ENCODE data around the gene KNL1.
"Not testable (repeated sequence)": the region's sequence is repeated elsewhere in the genome, so short reads cannot be mapped to it uniquely, and the experiment has no call there.

Gene KNL1

DNA sequence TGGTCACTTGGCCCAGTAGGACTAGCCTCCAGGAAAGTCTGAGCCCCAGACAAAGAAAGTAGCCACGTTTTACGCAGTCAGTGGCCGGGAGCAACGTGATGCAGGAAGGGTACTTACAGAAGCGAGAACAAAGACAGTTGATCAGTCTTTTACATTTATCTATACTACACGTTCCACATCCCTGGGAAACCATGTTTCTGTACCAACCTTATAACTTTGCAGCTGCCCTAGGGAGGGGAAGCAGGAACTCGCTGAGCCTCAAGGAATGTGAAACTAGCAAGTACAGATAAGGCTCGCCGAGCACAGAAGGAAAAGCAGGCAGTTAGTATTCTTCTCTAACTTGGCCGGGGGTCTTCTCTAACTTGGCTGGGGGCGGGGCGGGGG, 3.4 kb upstream of the KNL1 start:
- DNase-seq, result no peak

DNA sequence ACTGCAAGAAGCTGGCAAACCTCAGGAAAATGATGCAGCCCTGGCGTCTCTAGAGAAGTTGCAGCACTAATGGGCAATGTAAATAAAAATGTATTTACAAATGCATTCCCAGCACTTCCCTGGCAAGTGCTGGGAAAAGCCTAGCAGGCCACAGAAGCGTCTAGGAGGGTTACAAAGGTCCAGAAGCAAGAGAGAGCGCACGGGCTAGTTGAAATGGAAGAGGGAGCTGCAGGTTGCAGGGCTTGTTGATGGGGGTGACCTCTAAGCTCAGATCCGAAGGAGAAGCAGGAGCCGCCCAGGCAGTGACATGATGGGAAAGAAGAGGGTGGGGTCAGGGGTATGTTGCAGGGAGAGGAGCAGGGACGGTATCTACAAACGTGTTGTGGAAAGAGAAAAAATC, 2.7 kb upstream of the KNL1 start:
- no peak for DNase-seq

DNA sequence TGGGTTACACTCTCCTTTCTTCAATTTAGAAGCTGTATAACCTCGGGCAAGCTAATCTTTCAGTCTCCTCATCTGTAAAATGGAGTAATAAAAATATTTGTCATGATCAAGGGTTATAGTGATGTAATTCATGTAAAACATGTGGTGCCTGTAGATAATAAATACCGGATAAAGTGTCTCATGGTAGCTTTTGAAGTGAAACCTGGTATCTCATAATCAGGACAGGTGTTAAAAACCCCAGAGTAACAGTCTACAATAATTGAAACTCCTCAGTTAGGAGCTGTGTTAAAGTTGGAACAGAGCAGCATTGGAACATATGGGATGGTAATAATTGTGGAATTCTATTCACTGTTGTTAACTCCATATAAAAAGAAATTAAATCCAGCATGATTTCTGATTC, 884 bp upstream of the KNL1 start:
- DNase-seq, result no peak

DNA sequence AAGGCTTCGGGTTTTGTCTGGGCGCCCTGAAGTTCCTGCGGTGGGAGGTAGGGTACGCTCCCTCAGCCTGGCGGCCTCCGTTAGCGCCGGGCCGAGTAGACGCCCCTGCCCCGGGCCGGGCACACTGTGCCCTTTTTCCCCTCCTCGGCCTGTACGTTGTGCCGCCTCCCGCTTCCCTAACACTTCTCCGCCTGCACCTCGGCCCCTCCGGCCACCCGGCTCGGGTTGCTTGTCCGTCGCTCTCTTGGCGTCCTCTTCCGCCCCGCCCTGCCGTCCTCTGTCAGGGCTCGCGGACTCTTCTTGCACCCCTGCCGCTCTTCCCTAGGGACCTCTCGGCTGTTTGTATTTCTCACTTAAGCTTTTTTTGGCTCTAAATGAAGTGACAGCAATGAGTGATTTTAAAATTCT, 384 bp downstream of the KNL1 start:
- peak; percentile 77 for DNase-seq

DNA sequence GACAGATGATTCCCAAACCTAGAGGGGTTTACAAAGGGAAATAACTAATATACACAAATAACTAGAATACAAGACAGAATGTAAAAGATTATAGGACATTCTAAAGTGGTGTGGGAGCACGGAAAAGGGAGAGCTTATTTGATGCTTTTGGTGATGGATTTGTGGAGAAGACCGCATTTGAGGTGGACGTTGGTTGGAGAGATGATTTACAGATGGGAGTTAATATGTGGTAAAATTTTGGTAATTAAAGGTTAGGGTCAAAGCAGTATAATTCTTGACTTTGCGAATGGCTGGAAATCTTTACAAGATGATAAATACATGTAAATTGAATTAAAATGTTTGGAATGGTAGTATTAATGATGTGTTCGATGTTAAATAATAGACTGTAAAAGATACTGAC, 1.2 kb downstream of the KNL1 start:
- no peak for DNase-seq

DNA sequence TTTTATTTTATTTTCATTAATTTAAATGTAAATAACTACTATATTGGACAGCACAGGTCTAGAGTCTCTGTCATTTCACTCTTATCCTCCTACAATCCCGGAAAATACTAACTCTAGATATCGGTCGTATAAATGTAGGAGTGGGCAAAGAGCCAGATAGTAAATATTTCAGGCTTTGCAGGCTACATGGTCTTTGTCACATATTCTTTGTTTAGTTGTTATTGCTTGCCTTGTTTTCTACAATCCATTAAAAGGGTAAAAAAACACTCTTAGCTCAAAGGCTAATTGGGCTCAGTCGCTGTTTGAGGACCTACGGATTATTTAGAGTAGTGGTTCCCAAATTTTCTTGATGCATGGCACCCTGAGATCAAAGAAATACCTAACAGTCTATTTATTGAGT, 1.7 kb downstream of the KNL1 start:
- no peak for DNase-seq

DNA sequence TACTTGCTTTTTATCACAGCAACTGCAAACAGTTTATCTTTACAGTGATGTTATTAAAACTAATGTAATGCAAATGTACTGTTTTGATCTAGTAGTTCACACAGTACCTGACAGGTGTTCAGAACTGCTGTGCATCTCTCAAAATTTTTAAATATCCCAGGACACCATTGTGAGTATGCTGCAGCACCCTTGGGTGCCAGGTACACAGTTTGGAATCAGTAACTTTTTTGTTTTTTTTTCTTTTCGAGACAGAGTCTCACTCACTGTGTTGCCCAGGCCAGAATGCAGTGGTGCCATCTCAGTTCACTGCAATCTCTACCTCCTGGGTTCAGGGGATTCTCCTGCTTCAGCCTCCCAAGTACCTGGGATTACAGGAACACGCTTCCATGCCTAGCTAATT, 3.0 kb downstream of the KNL1 start:
- DNase-seq, result no peak

DNA sequence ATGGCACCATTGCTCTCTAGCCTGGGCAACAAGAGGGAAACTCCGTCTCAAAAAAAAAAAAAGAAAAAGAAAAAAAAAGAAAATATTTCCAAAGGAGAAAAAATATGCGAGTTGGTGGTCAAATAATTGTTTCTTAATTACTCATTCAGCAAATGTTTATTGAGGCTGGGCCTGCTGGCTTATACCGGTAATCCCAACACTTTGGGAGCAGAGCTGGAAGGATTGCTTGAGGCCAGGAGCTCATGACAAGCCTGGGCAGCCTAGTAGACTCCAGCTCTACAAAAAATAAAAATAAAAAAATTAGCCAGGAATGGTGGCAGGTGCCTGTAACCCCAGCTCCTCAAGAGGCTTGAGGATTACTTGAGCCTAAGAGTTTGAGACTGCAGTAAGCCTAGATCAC, 4.1 kb downstream of the KNL1 start:
- DNase-seq, result no peak

DNA sequence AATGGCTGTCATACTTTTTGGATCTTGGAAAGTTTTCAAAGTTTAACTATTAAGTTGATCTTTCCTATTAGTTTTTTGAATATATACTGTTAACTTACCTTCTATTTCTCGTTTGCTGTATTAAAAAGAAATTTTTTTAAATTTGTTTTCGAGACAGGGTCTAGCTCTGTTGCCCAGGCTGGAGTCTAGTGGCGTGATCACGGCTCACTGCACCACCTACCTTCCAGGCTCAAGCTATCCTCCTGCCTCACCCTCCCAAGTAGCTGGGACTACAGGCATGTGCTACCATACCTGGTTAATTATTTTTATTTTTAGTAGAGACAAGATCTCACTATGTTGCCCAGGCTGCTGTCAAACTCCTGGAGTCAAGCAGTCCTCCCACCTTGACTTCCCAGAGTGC, 4.6 kb downstream of the KNL1 start:
- no peak for DNase-seq

DNA sequence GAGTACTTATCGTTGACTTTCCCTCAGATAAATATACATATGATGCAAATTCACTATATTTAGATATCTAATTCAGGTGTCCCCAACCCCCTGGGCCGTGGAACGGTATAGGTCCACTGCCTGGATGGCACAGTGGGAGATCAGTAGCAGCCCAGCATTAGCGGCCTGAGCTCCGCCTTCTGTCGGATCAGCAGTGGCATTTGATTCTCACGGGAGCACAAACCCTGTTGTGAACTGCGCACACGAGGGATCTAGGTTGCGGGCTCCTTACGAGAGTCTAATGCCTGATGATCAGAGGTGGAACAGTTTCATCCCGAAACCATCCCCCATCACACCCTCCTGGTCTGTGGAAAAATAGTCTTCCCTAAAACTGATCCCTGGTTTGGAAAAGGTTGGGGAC, 6.9 kb downstream of the KNL1 start:
- DNase-seq, result no peak

DNA sequence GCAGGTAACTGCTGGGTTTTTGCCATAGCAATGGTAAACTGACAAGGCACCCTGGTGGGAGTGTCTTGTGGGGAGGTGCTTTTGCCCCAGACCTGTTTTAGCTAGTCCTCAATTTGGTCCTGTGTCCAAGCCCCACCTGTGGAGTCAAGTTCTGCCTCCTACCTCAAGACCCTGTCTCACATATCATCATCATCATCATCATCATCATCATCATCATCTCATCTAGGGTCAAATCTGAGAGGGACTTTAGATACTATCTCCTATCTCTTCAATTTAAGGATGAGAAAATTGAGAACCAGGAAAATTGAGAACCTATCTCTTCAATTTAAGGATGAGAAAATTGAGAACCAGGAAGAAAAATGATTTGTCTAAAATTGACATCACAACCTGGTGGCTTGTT, 9.9 kb downstream of the KNL1 start:
- no peak for DNase-seq

DNA sequence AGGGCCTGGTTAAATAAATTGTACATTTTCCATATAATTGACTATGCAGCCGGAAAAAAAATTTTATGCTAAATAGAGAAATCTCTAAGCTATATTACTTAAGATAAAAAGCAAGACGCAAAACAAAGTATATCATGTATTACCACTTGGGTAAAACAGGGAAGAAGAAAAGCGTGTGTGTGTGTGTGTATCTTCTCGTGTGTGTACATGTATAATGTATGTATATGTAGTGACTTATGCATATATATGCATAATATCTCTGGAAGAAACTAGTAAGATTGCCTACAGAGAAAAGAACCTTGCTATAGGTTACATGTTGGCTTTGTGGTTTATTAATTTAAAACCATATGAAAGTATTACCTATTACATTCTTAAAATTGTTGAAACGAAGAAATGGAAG, 19.0 kb downstream of the KNL1 start:
- DNase-seq, result no peak

DNA sequence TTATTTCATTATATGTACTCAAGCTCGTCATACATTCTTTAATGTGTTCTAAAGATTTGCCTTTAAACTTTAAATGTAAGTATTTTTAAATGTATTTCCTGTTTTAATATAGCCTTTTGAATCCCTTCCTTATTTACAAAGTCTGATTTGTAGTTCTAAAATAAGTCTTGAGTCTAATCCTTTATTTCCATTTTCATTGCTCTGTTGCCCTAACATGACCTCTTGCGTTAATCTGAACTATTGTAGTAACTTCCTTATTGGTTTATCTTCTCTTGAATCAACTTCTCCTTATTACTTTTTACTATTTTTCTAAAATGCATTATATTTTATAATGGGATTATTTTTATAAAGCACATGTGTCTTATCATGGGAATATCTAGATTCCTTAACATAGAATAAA, 24.0 kb downstream of the KNL1 start:
- no peak for DNase-seq

DNA sequence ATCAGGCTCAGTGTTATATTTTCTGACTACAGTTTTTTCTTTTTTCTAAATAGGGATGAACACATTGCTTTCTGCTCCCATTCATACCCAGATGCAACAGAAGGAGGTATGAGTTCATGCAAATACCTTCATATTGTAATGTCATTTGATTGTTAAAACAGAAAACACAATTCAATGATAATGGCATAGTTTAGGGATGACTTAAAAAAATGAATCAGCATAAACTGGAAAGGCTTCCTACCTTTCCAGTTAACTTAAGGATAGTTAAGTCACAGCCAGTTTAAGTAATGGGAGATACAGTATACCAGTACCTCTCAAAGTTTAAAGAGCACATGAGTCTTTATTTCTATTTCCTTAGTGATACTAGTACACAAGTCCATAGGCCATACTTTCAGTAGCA, 24.9 kb downstream of the KNL1 start:
- no peak for DNase-seq

DNA sequence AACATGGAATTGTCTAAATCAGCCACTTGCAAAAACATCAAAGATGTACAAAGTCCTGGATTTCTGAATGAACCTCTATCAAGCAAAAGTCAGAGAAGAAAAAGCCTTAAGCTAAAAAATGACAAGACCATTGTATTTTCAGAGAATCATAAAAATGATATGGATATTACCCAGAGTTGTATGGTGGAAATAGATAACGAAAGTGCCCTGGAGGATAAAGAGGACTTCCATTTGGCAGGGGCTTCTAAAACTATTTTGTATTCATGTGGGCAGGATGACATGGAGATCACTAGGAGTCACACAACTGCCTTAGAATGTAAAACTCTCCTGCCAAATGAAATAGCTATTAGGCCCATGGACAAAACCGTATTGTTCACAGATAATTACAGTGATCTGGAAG, 29.3 kb downstream of the KNL1 start:
- no peak for DNase-seq

DNA sequence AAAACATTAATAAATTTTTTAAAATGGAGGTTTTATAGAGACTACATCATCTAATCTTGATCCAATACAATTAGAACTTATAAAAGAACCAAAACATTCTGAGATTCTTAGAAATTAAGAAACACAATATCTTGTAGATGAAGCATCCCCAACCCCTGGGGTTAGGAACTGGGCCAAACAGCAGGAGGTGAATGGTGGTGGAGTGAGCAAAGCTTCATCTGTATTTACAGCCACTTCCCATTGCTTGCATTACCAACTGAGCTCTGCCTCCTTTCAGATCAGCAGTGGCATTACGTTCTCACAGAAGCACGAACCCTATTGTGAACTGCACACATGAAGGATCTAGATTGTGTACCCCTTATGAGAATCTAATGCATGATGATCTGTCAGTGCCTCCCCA, 36.3 kb downstream of the KNL1 start:
- DNase-seq, result no peak

DNA sequence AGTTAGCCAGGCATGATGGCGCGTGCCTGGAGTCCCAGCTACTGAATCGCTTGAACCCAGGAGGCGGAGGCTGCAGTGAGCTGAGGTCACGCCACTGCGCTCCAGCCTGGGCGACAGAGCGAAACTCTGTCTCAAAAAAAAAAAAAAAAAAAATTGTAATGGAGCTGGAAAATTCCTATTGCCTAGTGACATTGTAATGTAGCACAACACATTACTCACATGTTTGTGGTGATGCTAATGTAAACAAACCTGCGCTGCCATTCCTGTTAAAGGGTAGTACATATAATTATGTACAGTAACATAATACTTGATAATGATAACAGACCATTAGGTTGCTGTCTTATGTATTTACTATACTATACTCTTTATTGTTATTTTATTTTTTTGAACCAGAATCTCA, 39.1 kb downstream of the KNL1 start:
- DNase-seq, result no peak

DNA sequence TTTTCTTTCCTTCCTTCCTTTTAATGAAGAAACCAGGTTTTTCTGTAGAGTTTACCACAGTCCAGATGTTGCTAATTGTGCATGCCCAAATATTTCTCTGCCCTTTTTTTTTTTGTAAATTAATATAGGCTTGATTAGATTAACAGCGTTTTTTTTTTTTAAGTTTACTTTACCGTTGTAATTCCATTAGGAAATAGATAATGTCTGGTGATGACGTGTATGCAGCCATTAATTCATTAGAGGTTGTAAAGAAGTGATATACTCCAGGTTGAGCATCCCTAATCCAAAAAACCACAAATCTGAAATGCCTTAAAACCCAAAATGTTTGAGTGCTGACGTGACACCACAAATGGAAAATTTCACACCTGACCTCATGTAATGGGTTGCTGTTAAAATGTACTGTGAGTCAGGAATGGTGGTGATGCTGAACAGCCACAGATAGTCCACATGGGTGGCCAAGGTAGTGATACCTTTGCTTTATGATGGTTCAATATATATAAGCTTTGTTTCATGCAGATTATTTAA, 43.2 kb downstream of the KNL1 start:
- DNase-seq, result no peak

DNA sequence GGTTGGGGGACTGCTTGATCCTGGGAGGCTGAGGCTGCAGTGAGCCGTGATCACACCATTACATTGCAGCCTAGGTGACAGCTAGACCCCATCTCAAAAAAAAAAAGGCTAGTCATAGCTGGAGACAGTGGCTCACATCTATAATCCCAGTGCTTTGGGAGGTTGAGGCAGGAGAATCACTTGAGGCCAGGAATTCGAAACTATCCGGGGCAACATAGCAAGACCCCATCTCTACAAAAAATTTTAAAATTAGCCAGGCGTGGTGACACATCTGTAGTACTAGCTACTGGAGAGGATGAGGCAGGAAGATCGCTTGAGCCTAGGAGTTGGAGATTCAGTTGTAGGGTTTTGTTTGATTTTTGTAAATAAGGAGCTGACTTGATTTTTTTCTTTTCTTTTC, 45.6 kb downstream of the KNL1 start:
- no peak for DNase-seq

DNA sequence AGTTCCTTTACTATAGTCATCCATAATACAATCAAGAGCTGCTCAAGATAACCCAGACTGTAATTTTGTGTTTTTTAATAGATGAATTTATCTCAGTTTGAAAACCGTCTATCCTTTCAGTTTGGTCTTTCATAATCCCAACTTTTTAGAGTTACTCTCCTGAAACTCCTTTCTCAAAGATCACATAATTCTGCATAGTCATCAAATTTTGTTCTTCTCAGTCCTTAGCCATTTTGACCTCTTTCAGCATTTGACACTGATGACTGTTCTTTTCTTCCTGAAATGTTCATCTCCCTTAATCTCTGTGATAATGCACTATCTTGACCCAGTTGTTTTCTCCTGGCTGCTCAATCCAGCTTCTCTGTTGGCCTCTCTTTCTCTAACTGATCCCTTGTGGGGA, 53.5 kb downstream of the KNL1 start:
- no peak for DNase-seq

DNA sequence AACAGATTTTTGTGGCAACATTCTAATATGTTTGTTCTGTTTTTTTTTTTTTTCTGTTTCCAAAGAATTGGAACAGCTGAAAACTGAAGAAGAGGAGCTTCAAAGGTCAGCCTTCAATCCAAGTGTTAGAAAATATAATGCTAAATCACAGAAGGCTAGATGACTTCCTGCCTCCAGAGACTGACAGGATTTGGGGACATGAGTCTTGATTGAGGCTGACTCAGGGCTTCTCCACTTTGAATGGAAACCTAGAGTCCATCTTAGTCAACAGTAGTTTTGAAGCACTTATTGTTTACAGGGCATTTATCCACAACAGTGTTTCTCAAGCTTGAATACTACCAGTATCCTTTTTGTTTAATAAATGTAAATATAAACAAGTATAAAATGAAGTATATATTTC, 56.4 kb downstream of the KNL1 start:
- no peak for DNase-seq

DNA sequence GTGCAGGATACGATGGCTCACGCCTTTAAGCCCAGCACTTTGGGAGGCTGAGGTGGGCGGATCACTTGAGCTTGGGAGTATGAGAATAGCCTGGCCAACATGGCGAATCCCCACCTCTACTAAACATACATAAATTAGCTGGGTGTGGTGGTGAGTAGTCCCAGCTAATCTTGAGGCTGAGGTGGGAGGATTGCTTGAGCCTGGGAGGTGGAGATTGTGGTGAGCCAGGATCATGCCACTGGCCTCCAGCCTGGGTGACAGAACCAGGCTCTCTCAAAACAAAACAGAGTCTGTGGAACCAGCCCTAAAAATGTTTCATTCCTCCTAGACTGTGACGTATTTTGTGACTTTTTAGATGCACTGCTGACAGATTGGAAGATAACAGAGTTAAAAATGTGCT, 66.6 kb downstream of the KNL1 start:
- no peak for DNase-seq

DNA sequence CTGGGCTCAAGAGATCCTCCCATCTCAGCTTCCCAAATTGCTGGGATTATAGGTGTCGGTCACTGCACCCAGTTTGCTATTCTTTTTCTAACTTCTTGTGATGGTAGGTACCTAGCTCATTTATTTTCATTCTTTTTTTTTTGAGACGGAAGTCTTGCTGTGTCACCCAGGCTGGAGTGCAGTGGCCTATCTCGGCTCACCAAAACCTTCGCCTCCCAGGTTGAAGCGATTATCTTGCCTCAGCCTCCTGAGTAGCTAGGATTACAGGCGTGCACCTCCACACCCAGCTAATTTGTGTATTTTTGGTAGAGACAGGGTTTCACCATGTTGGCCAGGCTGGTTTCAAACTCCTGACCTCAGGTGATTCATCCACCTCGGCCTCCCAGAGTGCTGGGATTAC, 70.9 kb downstream of the KNL1 start:
- no peak for DNase-seq

DNA sequence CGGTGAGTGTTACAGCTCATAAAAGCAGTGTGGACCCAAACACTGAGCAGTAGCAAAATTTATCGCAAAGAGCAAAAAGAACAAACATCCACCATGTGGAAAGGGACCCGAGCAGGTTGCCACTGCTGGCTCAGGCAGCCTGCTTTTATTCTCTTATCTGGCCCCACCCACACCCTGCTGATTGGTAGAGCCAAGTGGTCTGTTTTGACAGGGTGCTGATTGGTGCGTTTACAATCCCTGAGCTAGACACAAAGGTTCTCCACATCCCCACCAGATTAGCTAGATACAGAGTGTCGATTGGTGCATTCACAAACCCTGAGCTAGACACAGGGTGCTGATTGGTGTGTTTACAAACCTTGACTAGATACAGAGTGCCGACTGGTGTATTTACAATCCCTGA, 82.2 kb downstream of the KNL1 start:
- DNase-seq, result not testable (repeated sequence)

DNA sequence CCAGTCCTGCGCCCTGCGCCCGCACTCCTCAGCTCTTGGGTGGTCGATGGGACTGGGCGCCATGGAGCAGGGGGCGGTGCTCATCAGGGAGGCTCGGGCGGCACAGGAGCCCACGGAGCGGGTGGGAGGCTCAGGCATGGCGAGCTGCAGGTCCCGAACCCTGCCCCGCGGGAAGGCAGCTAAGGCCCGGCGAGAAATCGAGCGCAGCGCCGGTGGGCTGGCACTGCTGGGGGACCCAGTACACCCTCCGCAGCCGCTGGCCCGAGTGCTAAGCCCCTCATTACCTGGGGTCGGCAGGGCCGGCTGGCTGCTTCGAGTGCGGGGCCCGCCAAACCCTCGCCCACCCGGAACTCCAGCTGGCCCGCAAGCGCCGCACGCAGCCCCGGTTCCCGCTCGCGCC, 82.9 kb downstream of the KNL1 start:
- DNase-seq, result not testable (repeated sequence)

DNA sequence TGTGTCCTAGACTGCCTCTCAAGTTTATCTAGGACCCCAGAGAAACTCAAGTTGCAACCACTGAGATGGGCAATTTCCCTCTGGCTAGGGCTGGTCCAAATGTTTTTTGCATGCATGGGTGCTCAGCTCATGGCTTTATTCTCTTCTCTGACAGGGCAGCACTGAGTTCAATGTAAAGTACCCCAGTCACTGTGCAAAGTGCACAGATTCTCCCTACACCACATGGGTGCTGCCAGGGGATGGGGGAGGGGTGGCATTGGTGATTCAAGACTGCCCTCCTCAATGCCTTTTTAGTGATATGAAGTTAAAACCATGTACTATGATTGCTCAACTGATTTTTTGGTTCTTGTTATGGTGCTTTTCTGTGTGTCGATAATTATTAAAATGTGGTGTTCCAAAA, 86.1 kb downstream of the KNL1 start:
- no peak for DNase-seq
